Fibroblast of peridontal ligament (primary cell): Measurements from ENCODE around the gene AADACL2.

Experiments
- DNase-seq: peaks from one replicate; pipeline ENCODE4 v3.0.0-alpha.2; 2010; ENCODE audit errors: extremely low read depth

The AADACL2 gene

DNA sequence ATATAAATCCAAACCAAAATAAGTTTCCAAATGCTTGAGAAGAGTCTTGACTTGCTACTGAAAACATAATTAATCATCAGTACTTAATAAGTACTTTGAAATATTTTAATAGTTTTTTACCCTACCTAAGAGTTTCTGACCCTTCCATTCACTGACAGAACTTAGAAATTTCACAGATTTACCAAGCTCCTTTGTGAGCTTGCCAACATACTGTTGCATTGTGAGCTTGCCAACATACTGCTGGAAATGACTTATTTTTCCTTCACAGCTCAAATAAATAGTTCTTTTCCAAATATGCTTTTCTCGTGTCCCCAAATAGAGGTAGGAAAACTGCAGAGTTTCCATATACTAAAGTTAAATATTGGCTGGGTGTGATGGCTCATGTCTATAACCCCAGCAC is 70.5 kb downstream of the AADACL2 start:
- DNase-seq, result no peak

- no peak for DNase-seq
Observed at GRCh38 chr3:151806838-151807237, 73.1 kb downstream of the AADACL2 start.
